HG02759 (cell line): ENCODE measurements around the gene MAFF.
"Not testable (repeated sequence)": the region's sequence is repeated elsewhere in the genome, so short reads cannot be mapped to it uniquely, and the experiment has no call there.

Experiments
- ATAC-seq: cut with Tn5 transposase; IDR thresholded peaks from one replicate; pipeline ENCODE4 v1.9.1; 2021; ENCODE audit warnings: mild to moderate bottlenecking, moderate library complexity; ENCODE audit not compliant: unreplicated experiment

The MAFF gene

GRCh38 chr22:38177044-38177443 lies 24.8 kb upstream of the MAFF start:
- no peak for ATAC-seq

GRCh38 chr22:38177571-38177925 lies 24.2 kb upstream of the MAFF start:
- ATAC-seq: not testable (repeated sequence)

GRCh38 chr22:38177926-38178604 lies 23.7 kb upstream of the MAFF start:
- ATAC-seq: no peak

- not testable (repeated sequence) for ATAC-seq
Measured at GRCh38 chr22:38178605-38178937, 23.2 kb upstream of the MAFF start.

GRCh38 chr22:38180841-38181452 lies 20.8 kb upstream of the MAFF start:
- no peak for ATAC-seq

- peak; percentile 89 for ATAC-seq
Measured at GRCh38 chr22:38181453-38182200, 20.2 kb upstream of the MAFF start, which contains the start of gene PLA2G6. Gene PLA2G6, minus strand, starts transcription at chr22:38181830. Its CDS starts 12,404 bp downstream, at chr22:38169426.

GRCh38 chr22:38184788-38185187 lies 17.0 kb upstream of the MAFF start:
- no peak for ATAC-seq

- ATAC-seq: no peak
Measured at GRCh38 chr22:38186429-38186828, 15.4 kb upstream of the MAFF start.

- ATAC-seq: no peak
Measured at GRCh38 chr22:38187413-38188212, 14.2 kb upstream of the MAFF start.

GRCh38 chr22:38189104-38189503 lies 12.7 kb upstream of the MAFF start:
- no peak for ATAC-seq

GRCh38 chr22:38190581-38190980 lies 11.2 kb upstream of the MAFF start:
- no peak for ATAC-seq

GRCh38 chr22:38191055-38191454 lies 10.7 kb upstream of the MAFF start:
- no peak for ATAC-seq

GRCh38 chr22:38191731-38192474 lies 9.9 kb upstream of the MAFF start:
- no peak for ATAC-seq

- no peak for ATAC-seq
Measured at GRCh38 chr22:38192475-38192863, 9.3 kb upstream of the MAFF start.

- no peak for ATAC-seq
Measured at GRCh38 chr22:38193580-38193979, 8.2 kb upstream of the MAFF start.

- ATAC-seq: no peak
Measured at GRCh38 chr22:38196791-38197419, 4.9 kb upstream of the MAFF start.

- ATAC-seq: no peak
Measured at GRCh38 chr22:38199826-38200559, 1.8 kb upstream of the MAFF start.

- no peak for ATAC-seq
Measured at GRCh38 chr22:38201371-38201710, 453 bp upstream of the MAFF start.

- peak; percentile 23 for ATAC-seq
Measured at GRCh38 chr22:38202437-38203089, 769 bp downstream of the MAFF start.
